HCEC 1CT (cell line): ENCODE data around the gene GREB1.
A peak's percentile ranks its signal among the peaks of the same experiment; 100 is the strongest.

ENCODE experiments used
- DNase-seq: peaks from one replicate; pipeline ENCODE4 v3.0.0-alpha.2; 2017

Gene GREB1

DNA sequence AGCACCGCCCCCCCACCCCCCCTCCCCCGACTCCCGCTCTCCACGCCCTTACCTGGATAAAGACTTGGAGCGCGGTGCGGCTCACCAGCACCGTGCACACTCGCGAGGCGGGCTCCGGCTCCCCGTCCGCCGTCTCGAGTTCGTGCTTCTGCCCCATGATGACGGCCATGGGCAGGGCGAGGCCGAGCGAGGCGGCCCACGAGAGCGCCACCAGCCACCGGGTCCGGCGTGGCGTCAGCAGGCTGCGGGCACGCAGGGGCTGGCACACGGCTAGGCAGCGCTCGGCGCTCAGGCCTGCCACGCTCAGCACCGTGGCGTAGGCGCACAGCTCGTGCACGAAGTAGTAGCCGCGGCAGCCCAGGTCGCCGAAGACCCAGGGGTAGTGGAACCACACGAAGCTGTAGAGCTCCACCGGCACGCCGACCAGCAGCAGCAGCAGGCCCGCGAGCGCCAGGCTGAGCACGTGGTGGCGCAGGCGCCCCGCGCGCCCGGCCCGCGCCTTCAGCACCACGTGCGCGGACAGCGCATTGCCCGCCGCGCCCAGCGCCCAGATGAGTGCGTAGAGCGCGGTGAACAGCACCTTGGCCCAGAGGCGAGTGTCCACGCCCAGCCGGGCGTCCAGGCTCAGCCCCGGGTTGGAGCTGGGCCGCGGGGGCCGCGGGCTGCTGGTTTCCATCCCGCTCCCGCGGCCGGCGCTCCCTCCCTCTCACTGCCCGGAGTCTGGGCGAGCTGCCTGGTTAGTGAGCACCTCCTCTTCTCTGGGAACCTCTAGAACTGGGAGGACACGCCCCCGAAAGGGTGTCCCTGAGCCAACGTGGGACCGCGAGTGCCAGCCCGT lies 135.8 kb downstream of the GREB1 start, which contains the start of gene NTSR2:
Gene NTSR2, minus strand, starts transcription at position 742 of the 838 bp plus-strand sequence. Its CDS starts 66 bp downstream, at position 676.
- DNase-seq = no peak

DNA sequence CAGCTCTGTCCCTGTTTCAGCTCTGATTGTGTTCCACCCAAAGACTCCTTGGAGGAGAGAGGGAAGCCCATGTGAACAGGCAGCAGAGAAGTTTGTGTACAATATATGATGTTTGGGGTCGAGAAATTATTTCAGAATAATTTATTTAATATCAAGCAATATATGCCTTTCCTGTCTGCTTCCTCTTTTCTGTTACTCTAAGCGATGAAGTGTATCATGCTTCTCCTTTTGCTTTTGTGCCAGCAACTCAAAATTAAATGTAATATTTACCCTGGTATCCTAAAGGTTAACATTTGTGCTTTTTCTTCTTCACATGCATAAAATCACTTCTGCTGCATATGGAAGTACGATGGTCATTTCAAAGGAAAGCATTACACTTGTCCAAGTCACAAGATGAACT lies 138.6 kb downstream of the GREB1 start:
- no peak for DNase-seq

DNA sequence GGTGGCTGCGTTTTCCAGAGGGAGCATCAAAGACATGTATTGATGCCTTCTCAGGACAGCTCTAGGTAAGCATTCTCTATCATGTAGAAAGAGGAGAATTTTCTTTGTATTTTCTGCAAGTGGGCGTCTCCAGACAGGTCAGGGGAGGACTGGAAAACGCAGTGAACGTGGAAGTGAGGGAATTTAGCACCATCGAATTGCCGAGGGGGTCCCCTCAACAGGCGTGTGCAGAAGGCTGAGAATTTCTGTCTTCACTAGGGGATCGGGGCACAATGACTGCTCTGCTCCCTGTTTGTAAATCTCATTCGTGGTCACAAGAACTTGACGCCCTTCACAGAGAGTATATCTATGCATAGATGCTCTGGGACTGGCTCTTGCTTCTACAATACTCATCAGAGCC lies 141.1 kb downstream of the GREB1 start:
- DNase-seq = no peak

DNA sequence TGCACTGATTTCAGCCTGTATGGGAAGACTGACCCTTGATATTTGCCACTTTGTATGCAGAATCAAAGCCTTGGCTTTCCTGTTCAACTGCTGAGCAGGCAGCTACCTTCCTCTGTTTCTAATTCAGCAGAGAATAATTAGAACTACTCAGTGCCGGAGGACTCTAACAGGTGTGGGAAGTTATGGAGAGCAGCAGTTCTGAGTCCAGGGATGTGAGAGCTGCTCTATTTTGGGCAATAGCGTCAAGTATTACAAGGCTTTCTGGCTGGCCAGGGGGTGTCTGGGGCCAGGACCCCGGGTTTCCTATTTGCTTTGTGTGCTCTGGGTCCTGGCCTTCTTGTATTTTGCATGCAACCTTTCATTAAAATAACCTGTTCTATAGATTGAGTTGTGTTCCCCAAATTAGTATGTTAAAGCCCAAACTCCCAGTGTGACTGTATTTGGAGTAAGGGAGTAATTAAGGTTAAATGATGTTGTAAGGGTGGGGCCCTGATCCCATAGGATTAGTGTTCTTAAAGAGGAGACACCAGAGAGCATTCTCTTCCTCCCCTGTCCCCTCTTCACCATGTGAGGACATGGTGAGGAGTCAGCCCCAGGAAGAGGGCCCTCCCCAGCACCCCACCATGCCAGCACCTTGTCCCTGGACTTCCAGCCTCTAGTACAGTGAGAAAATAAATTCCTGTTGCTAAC lies 141.7 kb downstream of the GREB1 start:
- DNase-seq = no peak

DNA sequence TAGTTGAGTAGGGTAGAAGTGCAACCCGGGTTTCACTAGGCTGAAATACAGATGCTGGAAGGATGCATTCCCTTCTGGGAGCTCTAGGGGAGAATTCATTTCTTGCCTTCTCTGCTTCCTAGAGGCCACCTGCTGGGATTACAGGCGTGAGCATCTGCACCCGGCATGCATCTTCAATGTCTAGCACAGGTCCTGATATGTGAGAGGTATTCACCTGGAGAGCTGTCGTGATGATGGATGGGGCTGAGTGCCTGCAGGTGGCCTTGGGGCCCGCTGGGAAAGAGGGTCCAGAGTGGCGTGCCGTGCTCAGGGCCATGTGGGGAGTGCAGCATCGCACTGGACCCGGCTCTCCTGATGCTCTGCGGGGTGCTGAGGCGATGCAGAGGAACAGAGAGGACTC lies 142.8 kb downstream of the GREB1 start:
- DNase-seq = peak; percentile 25

DNA sequence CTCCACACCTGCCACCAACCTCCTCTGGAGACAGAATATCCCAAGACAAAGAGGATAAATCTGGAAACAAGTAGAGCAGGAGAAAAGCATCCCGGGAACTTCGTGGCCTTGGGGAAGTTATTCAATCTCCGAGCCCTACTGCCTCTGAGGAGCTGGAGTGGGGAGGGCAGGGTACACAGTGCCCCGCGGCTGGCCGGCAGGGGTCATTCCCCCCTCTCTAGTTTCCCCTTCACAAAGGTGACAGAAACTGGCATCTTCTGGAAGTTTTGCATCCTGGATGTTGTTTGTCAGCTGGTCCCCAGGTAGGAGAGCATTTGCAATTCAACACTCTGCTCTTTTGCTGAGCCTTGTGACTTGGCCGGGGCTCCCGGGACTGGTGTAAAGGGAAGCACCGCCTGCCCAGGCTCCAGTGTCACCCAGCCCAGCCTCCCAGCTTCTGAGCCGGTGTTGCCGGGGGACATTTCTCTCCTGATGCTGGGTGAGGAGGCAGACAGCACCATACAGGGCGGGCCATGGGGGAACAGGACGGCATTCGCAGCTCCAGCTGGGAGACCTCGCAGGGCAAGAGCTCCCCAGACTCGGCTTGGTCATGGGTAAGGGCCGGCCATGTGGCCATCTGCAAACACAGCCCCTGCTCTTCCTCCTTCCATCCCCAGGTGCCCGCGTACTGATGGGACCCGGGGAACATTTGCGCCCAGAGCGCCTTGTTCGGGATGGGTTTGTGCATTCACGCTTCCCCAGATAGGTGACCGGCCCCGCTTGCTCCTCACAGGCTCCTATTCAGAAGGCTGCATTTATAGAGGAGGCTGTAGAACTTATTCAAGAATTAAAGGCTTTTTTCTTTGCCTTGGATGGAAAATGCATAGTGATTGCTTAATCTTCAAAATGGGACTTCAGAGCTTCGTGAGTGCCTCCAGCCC lies 143.6 kb downstream of the GREB1 start:
- DNase-seq = no peak

DNA sequence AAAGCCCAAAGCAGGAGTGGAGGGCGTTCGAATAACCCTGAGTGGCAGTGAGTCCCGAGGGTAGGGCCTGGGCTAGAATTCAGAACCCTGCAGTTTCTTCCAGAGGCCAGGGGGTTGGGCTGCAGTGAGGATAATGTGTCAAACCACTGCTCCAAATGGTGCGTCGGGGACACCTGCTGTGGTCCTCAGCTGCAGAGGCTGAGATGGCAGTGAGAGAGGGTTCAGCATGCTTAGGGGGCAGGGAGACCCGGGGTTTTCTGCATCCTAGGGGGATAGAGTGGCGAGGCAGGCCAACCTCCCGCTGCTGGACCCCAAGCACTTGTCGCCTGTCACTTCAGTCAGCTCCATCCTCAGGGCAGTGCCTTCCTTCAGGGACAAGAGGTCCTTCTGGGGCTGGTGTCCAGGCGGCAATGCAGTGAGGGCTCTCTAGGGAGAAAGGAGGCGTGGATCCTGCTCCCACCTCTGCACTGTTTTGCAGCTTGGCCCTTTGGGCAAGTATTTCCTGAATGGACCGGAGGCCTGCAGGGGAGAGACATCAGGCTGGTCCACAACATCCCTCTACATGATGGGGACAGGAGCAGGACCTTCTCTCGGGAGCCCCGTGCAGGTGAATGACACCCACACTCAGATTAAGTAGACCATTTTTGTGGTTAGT lies 144.6 kb downstream of the GREB1 start:
- DNase-seq = no peak

DNA sequence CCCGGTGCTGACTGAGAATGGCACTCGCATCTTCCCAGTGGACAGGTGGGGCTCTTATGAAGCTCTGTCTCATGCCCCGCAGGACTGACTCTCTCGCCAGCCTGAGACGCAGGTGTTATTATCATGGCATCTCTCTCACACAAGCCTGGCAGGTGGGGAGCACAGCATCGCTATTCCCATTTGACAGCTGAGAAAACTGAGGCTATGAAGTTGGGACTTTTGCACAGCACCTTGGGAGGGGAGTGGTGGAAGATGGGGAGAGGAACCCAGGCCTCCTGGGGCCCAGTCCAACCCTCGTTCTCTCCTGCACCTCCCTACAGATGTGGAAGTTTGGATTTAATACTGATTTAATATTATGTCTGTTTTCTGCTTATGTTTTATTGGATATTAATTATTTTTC lies 145.2 kb downstream of the GREB1 start:
- no peak for DNase-seq

DNA sequence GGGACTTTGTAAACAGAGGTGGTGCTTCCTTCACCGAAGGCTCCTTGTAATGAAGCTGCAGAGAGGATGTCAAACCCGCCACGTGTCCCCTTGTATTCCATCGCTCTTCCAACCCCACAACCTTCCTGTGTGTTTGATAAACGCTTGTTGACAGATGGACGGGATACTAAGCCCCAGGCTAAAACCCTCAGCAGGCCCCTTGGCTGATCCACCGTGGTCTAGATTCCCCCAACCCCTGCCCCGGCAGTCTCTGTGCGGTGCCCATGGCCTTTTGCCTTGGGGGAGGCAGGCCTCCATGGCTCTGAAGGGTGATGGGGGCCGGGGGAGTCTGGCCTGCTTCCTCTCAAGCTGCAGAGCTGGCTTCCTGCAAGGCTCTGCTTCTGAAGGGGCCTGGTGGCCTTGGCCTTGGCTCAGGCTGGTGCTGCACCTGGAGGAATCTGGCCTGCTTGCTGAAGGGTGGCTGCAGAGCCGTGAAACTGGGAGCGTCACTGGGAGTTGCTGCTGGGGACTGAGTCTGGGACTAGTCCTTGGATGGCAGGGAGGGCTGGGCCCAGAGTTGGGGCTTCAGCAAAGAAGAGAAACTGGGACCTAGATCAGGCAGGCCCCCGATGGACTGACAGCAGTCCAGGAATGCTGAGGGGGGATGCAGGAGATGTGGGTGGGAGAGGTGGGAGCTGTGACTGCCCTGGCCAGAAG lies 145.8 kb downstream of the GREB1 start:
- DNase-seq = no peak

DNA sequence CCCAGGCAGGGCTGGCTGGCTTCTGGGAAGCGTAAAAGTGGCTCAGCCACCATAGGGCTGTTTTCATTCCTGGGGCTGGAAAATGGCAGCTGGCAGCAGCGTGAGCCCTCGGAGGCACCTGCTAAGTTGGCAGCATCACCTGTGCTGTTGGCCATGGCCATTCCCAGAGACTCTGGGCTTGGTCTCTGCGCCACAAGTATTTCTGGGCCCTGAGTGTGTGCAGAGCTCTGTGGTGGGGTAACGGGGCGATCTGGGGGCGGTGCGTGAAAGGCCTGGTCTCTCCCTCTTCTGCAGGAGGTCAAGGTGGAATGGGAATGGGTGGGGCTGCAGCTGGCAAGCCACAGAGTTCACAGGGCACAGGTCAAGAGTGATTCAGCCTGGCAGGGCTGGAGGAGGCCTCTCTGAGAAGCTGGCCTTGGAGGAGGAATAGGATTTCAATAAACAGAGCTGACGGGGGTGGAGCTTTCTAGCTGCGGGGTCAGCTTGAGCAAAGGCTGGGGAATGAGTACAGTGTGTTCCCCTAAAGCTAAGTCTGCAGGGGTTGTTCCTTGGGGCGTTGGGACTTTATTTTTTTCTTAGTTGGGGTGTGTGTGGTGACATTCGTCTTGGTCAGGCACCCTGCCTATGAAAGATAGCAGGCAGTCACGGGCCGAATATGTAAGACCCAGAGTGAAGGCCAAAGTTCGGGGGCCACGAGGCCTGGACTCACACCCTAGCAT lies 146.5 kb downstream of the GREB1 start:
- DNase-seq = peak; percentile 83

DNA sequence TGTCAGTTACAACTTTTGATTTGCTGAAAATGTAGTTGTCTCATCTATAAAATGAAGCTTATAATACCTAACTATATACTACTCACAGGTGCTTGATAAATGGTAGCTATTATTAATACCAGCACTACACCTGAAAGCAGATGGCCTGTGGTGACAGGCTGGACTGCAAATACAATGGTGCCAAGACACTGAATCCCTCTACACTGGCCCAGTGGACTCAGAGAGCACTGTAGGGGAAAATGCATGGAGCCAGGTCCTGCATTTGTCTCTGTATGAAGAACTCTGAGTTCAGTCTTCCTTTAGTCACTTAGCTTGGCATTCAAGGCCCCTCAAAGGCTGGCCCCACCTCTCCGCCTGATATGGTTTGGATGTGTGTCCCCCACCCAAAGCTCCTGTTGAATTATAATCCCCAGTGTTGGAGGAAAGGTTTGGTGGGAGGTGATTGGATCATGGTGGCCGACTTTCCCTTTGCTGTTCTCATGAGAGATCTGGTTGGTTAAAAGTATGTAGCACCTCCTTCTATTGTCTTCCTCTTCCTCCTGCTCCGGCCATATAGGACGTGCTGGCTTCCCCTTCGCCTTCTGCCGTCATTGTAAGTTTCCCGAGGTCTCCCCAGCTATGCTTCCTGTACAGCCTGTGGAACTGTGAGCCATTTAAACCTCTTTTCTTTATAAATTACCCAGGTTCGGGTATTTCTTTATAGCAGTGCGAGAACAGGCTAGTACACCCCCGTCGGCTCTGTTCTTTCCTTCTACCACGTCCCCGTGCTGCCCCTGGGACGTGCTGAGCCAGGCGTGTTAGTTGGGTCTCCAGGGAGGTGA lies 147.3 kb downstream of the GREB1 start:
- DNase-seq = no peak

DNA sequence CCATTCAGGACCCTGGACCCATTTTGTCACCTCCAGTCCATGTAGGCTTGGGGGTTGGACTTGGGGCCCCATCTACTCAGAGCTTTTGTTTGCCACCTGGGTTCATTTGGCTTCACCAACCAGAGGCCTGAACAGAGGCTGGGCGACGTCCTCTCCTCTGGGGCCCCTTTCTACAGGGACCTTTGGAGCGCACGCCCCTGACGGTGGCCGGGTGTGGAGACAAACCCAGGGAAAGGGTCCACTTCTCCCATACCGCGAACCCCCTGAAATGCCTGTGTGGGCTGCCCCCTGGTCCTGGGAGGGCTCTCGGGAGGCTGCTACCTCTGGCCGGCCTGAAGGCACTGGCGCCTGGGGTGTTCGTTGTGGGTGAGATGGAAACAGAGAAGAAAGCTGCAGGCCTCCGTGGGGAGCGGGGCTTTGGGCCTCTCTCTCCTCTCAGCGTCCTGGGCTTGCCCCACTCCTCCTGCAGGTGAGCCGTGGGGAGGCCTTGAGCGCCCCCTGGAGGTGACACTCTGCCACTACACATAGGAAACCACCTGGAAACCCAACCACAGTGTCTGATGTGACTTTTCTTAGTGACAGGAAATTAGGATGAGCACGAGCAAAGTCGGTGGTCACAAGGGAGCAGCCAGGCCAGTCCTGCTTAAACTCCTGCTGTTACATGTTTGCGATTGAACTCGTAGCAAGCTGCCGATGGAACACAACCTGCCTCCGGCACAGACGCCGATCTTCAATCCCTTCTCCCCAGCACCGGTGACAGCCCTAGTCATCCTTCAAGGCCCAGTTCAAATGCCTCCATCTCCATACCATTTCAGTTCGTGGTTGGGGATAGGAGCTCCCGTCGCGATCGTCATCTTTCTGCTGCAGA lies 148.1 kb downstream of the GREB1 start:
- DNase-seq = no peak

DNA sequence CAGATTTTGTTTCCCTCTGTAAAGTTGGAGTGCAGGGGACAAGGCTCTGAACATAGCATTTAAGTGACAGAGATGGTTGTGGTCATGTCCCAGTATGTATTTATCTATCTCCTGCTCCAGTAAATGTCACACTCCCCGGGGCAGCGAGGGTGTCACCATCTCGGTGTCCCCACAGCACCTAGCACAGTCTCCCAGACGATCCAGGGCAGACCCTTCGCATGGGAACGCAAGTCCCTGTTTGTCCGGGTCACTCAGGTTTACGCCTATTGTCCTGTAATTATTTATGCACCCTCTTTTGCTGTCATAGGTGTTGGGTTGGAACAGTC lies 148.7 kb downstream of the GREB1 start:
- no peak for DNase-seq

DNA sequence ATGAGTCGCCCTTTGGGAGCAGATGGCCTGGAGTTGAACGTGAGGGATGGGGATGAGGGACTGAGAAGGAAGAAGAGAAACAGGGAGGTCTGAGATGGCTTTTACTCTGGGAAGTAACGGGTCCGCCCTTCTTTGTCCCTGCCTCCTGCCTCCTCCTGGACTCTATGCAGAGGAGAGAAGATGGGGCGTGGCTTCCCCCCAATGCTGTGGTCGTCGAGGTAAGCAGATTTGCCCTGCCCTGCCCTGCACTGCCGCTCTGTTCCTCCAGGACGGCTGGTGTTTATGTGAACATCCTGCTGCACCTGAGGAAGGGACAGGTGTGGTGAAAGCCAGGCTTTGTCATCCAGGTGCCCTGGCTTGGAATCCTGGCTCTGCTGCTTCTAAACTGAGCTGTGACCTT lies 149.6 kb downstream of the GREB1 start:
- no peak for DNase-seq

DNA sequence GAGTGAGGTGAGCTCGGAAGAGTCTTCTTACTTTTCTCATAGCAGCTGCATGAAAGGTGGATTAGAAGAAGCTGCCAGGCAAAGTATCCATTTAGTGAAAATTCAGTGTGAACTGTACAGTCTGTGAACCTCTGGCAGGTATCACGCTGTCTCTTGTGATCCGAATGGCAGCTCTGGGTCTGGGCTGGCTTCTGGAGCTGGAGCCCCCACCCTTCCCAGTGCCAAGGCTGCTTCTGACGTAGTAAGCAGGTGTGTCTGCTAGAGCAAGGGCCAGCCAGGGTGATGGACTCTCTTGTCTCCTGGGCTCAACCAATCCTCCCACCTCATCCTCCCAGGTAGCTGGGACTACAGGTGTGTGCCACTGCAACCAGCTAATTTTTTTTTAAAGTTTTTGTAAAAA lies 150.1 kb downstream of the GREB1 start:
- DNase-seq = no peak

DNA sequence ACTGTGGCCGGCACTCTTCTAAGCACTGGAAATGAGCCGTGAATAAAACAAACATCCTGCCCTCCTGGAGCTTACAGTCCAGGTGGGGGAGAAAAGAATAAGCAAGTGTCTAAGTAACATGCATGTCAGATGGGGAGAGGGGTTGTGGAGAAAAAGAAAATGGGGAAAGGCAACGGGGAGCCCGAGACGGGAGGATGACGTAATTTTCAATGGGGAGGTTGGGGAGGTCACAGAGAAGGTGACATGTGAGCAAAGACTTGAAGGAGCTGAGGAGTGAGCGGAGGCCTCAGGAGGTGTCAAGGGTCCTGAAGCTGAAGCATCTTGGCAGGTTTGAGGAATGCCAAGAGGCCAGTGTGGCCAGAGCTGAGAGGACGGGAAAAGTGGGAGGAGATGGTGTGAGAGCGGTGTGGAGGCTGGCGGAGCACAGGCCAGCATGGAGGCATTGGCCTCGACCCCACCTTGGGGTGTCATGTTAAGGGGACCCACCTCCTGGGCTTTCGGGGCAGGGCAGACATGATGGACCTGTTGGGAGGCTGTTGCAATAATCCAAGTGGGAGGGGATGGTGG lies 151.1 kb downstream of the GREB1 start:
- DNase-seq = no peak

DNA sequence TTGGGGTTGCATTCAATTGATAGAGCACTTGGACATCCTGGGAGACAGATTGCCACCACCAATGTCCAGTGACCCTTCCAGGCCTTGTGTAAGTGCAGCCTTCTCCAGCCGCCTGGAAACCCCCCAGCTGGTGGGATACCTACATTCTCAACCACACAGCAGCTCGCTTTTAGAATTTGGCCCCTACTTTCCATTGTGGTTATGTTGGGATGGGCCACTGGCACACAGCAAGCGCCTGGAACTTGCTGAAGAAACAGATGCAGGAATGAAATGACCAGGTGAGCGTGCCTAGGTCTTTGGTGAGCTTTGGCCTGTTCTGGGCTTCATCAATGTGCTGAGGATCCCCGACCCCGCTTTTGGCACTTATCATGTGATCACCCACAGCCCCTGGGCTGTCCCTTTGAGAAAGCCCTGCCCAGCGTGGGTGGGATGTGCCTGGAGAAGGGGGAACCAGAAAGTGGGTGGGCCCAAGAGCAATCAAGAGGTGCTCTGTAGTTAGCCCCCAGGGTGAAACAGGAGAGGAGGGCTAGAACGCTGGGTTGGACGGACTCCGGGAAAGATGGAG lies 152.1 kb downstream of the GREB1 start:
- no peak for DNase-seq

DNA sequence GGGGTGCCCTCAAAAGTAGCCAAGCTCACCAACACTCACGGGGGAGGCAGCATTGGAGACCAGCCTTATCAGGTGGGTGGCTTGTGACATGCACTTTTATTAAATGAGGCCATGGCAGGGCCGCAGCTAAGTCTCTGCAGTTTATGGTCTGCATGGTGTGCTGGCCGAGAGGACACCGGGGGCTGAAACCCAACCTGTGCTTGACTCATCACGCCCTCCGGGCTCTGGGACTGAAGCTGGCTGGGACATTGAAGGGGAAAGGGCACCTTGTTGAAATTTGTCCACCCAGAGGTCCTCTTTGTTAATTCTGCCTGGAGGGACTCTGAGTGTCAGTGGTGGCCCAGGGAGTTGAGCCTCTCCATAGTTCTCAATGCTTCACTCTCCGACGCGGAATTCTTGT lies 153.9 kb downstream of the GREB1 start:
- DNase-seq = no peak
